Activated CD8-positive, alpha-beta memory T cell treated with anti-CD3 and anti-CD28 coated beads, Interleukin-2, amount 50 U/mL, for 48 hours (primary cell): ENCODE measurements around the gene WDR5B.

Experiments
- DNase-seq: peaks from one replicate; pipeline ENCODE4 v3.0.0-alpha.2; 2020

WDR5B gene

GRCh38 chr3:122365073-122365472, 50.8 kb downstream of the WDR5B start:
- DNase-seq = no peak

DNA sequence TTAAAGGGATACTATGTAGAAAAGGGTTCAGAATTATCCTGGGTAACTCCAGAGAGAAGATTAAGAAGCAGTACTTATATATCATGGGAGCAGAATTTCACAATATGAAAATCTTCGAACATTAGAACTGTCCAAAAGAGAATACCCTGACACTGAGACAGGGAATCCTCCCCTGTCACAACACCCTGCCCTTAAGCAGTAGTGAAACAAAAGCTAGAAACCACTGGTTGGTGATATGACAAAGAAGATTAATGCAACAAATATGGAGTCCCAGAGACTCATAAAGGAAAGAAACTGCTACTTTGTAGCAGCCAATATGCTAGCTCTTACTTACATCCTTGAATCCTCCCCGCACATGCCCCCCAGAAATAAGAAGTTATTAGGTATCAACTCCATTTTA, 51.4 kb downstream of the WDR5B start:
- DNase-seq = no peak
